Measurements from ENCODE around the gene SLC9A2. TPM values are rescaled to one million over a fixed set of nuclear protein-coding genes. Genes with fewer than 3 reads are reported as not detected.

The SLC9A2 gene
- total and polyA plus RNA-seq, 2 donors (not counting 1 experiment from before 2014, with no cell fraction given): not detected

DNA sequence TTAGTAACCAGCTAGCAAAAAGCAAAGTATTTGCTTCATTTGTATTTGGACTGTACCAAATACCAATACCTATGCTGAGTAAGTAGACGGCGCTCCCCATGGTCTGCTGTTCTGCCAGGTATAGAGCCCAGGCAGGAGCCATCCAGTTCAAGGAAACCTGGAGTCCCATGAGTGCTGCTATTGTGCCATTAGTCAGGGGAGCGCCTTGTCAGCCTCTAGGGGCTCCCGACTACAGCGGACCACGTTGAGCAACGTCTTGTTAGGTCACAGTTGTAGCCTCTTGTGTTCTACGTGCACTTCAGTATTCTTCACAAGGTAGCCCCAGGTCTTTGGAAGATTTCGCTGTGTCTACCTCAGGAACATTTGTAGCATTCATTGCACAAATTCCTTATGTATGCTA lies 21.6 kb upstream of the SLC9A2 start:
- H3K9me3 ChIP-seq (ENCODE audit: control insufficient read depth, insufficient read depth, low read depth, low read length): no peaks in the 10 kb centered on the region

GRCh38 chr2:102599486-102599885 lies 19.9 kb upstream of the SLC9A2 start:
- Histone ChIP-seq H3K27ac (ENCODE audit: insufficient read depth, low read length) (no peak overlapping the region), H3K9me3 (ENCODE audit: control insufficient read depth, insufficient read depth, low read depth, low read length) (no peaks in the 10 kb centered on the region), H3K27me3 (ENCODE audit: control insufficient read depth, insufficient read depth, low read length) (no peaks in the 10 kb centered on the region), H3K4me3 (replicated peaks in 1 of 4; ENCODE audit: control extremely low read depth in 1 of 4, insufficient read depth in 1 of 4, low read depth in 3 of 4, low read length in 4 of 4) (no peak overlapping the region), H4K20me1 (ENCODE audit: control insufficient read depth, extremely low read depth, insufficient read depth, low read length) (no peaks in the 10 kb centered on the region), H2AFZ (ENCODE audit: low read length) (no peak overlapping the region), H3K79me2 (ENCODE audit: control insufficient read depth, insufficient read depth, low read length) (no peaks in the 10 kb centered on the region), H3K4me1 (ENCODE audit: control insufficient read depth, extremely low read depth, insufficient read depth, low read length) (no peaks in the 10 kb centered on the region), H3K36me3 (ENCODE audit: control insufficient read depth, insufficient read depth, low read length) (no peaks in the 10 kb centered on the region), H3K9ac (ENCODE audit: insufficient read depth, low read length) (no peak overlapping the region), H3K4me2 (ENCODE audit: extremely low read depth, insufficient read depth, low read length) (no peak overlapping the region)
- DNase-seq (ENCODE audit: low read depth in 2 of 2): no peak
- no peak for TF ChIP-seq EZH2 (IDR thresholded peaks at IDR 0.05; ENCODE audit: low read length, missing control alignments)
- no peak for TF ChIP-seq CTCF (conservative IDR thresholded peaks at IDR 0.05 in 1 of 2, IDR thresholded peaks at IDR 0.05 in 1 of 2; ENCODE audit: low read depth in 1 of 2, low read length in 2 of 2)

More for the DNA sequence above, 21.6 kb upstream of the SLC9A2 start:
- Histone ChIP-seq H3K79me2 (ENCODE audit: control insufficient read depth, insufficient read depth, low read length) (no peaks in the 10 kb centered on the region), H2AFZ (ENCODE audit: low read length) (no peak overlapping the region), H3K9ac (ENCODE audit: insufficient read depth, low read length) (no peak overlapping the region), H3K4me2 (ENCODE audit: extremely low read depth, insufficient read depth, low read length) (no peak overlapping the region), H3K27ac (ENCODE audit: insufficient read depth, low read length) (no peak overlapping the region), H3K36me3 (ENCODE audit: control insufficient read depth, insufficient read depth, low read length) (no peaks in the 10 kb centered on the region), H4K20me1 (ENCODE audit: control insufficient read depth, extremely low read depth, insufficient read depth, low read length) (no peaks in the 10 kb centered on the region), H3K4me1 (ENCODE audit: control insufficient read depth, extremely low read depth, insufficient read depth, low read length) (no peaks in the 10 kb centered on the region), H3K4me3 (replicated peaks in 1 of 4; ENCODE audit: control extremely low read depth in 1 of 4, insufficient read depth in 1 of 4, low read depth in 3 of 4, low read length in 4 of 4) (no peak overlapping the region), H3K27me3 (ENCODE audit: control insufficient read depth, insufficient read depth, low read length) (no peaks in the 10 kb centered on the region)
- TF ChIP-seq CTCF (conservative IDR thresholded peaks at IDR 0.05 in 1 of 2, IDR thresholded peaks at IDR 0.05 in 1 of 2; ENCODE audit: low read depth in 1 of 2, low read length in 2 of 2): no peak
- no peak for TF ChIP-seq EZH2 (IDR thresholded peaks at IDR 0.05; ENCODE audit: low read length, missing control alignments)
- no peak for DNase-seq (ENCODE audit: low read depth in 2 of 2)

DNA sequence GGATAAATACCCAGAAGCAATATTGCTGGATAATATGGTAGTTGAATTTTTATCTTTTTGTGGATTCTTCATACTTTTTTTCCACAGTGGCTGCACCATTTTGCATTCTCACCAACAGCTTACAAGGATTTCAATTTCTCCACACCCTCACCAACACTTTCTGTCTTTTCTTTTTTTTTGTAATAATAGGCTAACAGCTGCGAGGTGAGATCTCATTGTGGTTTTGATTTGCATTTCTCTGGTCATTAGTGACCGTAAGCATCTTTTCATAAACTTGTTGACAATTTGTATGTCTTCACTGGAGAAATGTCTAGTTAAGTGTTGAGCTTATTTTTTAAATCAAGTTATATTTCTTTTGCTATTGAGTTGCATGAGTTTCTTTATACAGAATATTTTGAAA lies 17.6 kb upstream of the SLC9A2 start:
- DNase-seq (ENCODE audit: low read depth in 2 of 2): no peak
- no peaks in the 10 kb centered on the region for H3K27me3 ChIP-seq (ENCODE audit: control insufficient read depth, insufficient read depth, low read length)
- no peak overlapping the region for H3K4me3 ChIP-seq (replicated peaks in 1 of 4; ENCODE audit: control extremely low read depth in 1 of 4, insufficient read depth in 1 of 4, low read depth in 3 of 4, low read length in 4 of 4)
- no peak for TF ChIP-seq EZH2 (IDR thresholded peaks at IDR 0.05; ENCODE audit: low read length, missing control alignments)
- no peak for TF ChIP-seq CTCF (conservative IDR thresholded peaks at IDR 0.05 in 1 of 2, IDR thresholded peaks at IDR 0.05 in 1 of 2; ENCODE audit: low read depth in 1 of 2, low read length in 2 of 2)
- no peak overlapping the region for H3K27ac ChIP-seq (ENCODE audit: insufficient read depth, low read length)
- no peaks in the 10 kb centered on the region for H3K4me1 ChIP-seq (ENCODE audit: control insufficient read depth, extremely low read depth, insufficient read depth, low read length)
- no peaks in the 10 kb centered on the region for H3K9me3 ChIP-seq (ENCODE audit: control insufficient read depth, insufficient read depth, low read depth, low read length)
- no peaks in the 10 kb centered on the region for H3K79me2 ChIP-seq (ENCODE audit: control insufficient read depth, insufficient read depth, low read length)
- H3K4me2 ChIP-seq (ENCODE audit: extremely low read depth, insufficient read depth, low read length): no peak overlapping the region
- no peaks in the 10 kb centered on the region for H3K36me3 ChIP-seq (ENCODE audit: control insufficient read depth, insufficient read depth, low read length)
- no peak overlapping the region for H3K9ac ChIP-seq (ENCODE audit: insufficient read depth, low read length)
- no peaks in the 10 kb centered on the region for H4K20me1 ChIP-seq (ENCODE audit: control insufficient read depth, extremely low read depth, insufficient read depth, low read length)
- H2AFZ ChIP-seq (ENCODE audit: low read length): no peak overlapping the region
